Gastroesophageal sphincter (tissue), 4 donors: ENCODE results near the gene NPC1. TPM values are rescaled to one million over a fixed set of nuclear protein-coding genes. Genes with fewer than 3 reads are reported as not detected.

Experiments
- ATAC-seq: fragments of 150-250 bp; one replicate; pipeline ENCODE4 v1.9.1; 2016; ENCODE audit warnings: mild to moderate bottlenecking, moderate library complexity
- H3K27ac ChIP-seq, 4 donors: fragments of 200-600 bp; sonication (generic) in 3 of 4; 1 replicate in 3 of 4; 2 replicates in 1 of 4; pipeline ENCODE4 v1.5.1; 2016 to 2019
- H3K27me3 ChIP-seq: fragments of 200-600 bp; sonication (generic); one replicate; pipeline ENCODE4 v1.5.1; 2019
- H3K36me3 ChIP-seq, 2 donors: fragments of 200-600 bp; sonication (generic); one replicate each; pipeline ENCODE4 v1.5.1; 2019; ENCODE audit warnings: control low read depth in 1 of 2
- H3K4me1 ChIP-seq, 3 donors: fragments of 200-600 bp; sonication (generic); 1 replicate in 2 of 3; 2 replicates in 1 of 3; pipeline ENCODE4 v1.5.1; 2016 to 2019; ENCODE audit warnings: control low read depth in 2 of 3
- H3K4me3 ChIP-seq, 2 donors: fragments of 200-600 bp; sonication (generic); one replicate each; pipeline ENCODE4 v1.5.1; 2019; ENCODE audit warnings: mild to moderate bottlenecking in 1 of 2, moderate library complexity in 1 of 2
- H3K9me3 ChIP-seq, 3 donors: fragments of 200-600 bp; sonication (generic); one replicate each; pipeline ENCODE4 v1.5.1; 2017 to 2019; ENCODE audit warnings: control low read depth in 2 of 3
- CTCF ChIP-seq, 4 experiments: fragments of 200-600 bp in 2 of 4; fragments of 450-650 bp in 2 of 4; sonication (generic) in 1 of 4; IDR thresholded peaks; one replicate each; pipeline ENCODE4 v1.5.1; 2017 to 2019; ENCODE audit warnings: antibody characterized with exemption in 4 of 4, mild to moderate bottlenecking in 2 of 4, moderate library complexity in 2 of 4
- EP300 ChIP-seq: sonication (generic); formaldehyde crosslinking; IDR thresholded peaks from one replicate; pipeline ENCODE4 v1.6.1; 2017; ENCODE audit warnings: antibody characterized with exemption, mild to moderate bottlenecking
- POLR2A ChIP-seq, 2 donors: fragments of 450-650 bp; IDR thresholded peaks; one replicate each; pipeline ENCODE4 v1.6.1; 2017; ENCODE audit warnings: antibody characterized with exemption in 2 of 2, mild to moderate bottlenecking in 2 of 2, moderate library complexity in 1 of 2
- POLR2AphosphoS5 ChIP-seq: sonication (generic); formaldehyde crosslinking; IDR thresholded peaks from one replicate; pipeline ENCODE4 v1.6.1; 2017; ENCODE audit warnings: antibody characterized with exemption
- WGBS, 2 donors: methylation state at CpG; one replicate each; pipeline ENCODE4 v1.1.5; 2018; ENCODE audit warnings: low coverage in 1 of 2; 5-methylcytosine and 5-hydroxymethylcytosine counted together
- total RNA-seq, 4 donors: library from RNA; depleted of rRNA; stranded (reverse); fragments of >200 nt; gene quantifications; one replicate each; pipeline ENCODE4 v1.1.0, GENCODE V29; 2016

NPC1 gene
- total RNA-seq, 4 donors from 2014 or later, result 35.6 to 63.2 (median 51.9) TPM

DNA sequence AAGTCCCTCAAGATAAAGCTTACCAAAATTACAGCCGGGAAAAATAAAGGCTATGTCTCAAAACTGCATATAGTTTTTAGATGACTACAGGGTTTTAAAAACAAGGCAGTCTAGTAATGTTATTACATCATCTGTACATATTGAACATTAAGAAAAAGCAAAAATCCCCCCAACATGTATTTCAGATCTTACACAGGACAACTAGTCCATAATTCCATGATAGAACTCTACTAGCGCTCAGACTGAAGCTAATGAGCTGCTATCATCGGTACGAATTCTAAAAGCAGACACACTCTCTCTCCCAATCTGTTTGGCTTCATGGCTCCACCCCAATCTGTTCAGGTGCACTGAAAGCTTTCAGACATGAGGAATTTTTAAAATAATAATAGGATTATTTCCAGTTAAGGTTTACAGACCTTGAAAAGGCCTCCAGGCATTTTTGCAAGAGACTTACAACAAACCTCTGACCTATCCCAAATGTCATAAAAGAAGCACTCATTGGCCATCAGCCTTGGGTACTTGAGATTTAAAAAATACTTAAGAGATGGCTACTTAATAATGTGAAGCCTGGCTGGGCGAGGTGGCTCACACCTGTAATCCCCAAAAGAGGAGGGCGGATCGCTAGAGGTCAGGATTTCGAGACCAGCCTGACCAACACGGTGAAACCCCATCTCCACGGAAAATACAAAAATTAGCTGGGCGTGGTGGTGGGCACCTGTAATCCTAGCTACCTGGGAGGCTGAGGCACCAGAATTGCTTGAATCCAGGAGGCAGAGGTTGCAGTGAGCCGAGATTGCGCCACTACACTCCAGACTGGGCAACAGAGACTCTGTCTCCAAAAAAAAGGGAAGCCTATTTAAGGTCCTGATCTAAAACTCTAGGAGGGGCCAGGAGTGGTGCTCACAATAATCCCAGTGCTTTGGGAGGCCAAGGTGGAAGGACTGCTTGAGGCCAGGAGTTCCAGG lies 2.0 kb downstream of the NPC1 start:
- Histone ChIP-seq H3K4me1 (peaks cover 0 to 63% (median 7%) of the 10 kb centered on the region in 3 donors), H3K36me3 (no peaks in the 10 kb centered on the region), H3K27ac (peak overlapping the region in 3 of 4 donors; percentile 31 to 100 (median 96)), H3K9me3 (no peaks in the 10 kb centered on the region), H3K4me3 (peak overlapping the region in 1 of 2 donors; percentile 91), H3K27me3 (no peaks in the 10 kb centered on the region)
- 84 to 92% methylated on average over 13 of the region's 13 CpGs for WGBS, 2 donors
- TF ChIP-seq POLR2AphosphoS5 (no peak), POLR2A (IDR thresholded peaks at IDR 0.05) (no peak), CTCF (IDR thresholded peaks at IDR 0.05) (no peak), EP300 (no peak)
- no peak for ATAC-seq

DNA sequence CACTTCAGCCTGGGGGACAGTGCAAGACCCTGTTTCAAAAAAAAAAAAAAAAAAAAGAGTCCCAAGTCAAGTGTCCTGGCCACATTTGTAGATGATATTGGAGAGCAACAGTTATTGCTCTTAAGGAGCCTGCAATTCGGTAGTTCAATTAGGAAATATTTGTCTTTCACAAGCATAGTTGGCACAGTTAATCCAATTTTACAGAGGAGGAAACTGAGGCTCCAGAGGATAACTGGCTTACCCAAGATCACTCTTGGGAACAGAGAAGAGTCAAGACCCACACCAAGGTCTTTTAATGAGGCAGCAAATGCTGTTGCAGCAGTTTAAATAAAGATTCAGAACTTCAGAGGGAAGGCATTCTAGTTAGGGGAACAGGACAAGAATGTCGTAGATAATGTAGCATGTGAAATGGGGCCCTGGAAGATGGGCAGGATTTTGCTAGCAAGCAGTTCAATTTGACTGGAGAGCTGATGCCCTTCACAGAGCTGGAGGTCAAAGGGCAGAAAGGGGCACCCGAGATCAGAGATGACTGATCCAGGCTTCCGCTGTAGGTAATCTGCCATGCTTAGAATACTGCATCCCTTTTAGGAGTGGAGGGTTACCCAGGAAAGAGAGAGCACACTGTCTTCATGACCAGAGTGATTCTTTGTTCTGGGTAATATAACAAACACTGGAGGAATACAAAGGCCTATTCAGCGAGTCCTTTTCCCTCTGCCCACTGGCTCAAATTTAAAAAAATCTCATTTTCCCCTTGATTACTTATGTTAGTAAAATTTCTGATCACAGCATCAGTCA lies 3.0 kb downstream of the NPC1 start:
- ATAC-seq, result no peak
- Histone ChIP-seq H3K4me3 (no peak overlapping the region), H3K9me3 (no peaks in the 10 kb centered on the region), H3K4me1 (peaks cover 0 to 73% (median 7%) of the 10 kb centered on the region in 3 donors), H3K27ac (peak overlapping the region in 2 of 4 donors; percentile 31 to 100), H3K36me3 (no peaks in the 10 kb centered on the region), H3K27me3 (no peaks in the 10 kb centered on the region)
- TF ChIP-seq EP300 (no peak), POLR2AphosphoS5 (no peak), CTCF (IDR thresholded peaks at IDR 0.05) (no peak), POLR2A (IDR thresholded peaks at IDR 0.05) (no peak)
- WGBS, 2 donors, result 74 to 85% methylated on average over 5 of the region's 5 CpGs

DNA sequence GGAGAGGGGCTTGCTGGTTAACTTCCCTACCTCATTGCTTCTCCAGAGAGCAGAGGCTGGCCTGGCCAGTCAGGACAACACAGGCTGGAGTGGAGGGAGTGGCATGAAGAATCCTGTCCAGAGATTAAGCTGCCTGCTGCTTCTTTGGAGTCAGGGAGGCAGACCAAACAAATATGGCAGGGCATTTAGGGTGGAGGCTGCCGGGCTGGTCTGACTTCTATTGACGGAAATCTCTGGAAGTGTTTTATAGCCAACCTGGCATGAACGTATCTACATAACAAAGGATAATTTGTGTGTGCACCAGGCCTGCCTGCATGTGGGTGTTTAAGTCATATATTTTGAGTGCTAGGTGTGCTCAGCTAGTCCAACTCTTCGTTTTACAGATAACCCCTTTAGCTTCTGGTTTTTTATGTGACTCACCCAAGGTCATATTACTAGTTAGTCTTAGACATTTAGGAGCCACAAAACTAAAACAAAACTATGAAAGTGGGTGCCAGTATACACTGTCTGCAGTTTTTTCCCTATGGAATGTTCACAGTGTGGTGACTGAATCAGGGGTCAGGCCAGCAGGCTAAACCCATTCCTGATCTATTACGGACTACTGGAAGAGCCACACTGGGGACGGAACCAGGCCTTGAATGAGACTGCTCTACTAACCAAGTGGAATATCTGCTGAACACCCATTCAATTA lies 5.5 kb downstream of the NPC1 start:
- no peak for TF ChIP-seq POLR2A (IDR thresholded peaks at IDR 0.05)
- TF ChIP-seq CTCF (IDR thresholded peaks at IDR 0.05), result no peak
- H3K4me1 ChIP-seq, result peaks cover 0 to 67% (median 7%) of the 10 kb centered on the region in 3 donors
- no peaks in the 10 kb centered on the region for H3K9me3 ChIP-seq
- no peak for ATAC-seq
- H3K27ac ChIP-seq, result no peak overlapping the region
- peaks cover 0 to 14% of the 10 kb centered on the region in 2 donors for H3K36me3 ChIP-seq
- no peak overlapping the region for H3K4me3 ChIP-seq
- WGBS, 2 donors, result 85 to 86% methylated on average over 6 of the region's 6 CpGs
- H3K27me3 ChIP-seq, result no peaks in the 10 kb centered on the region

GRCh38 chr18:23578891-23579653 lies 7.2 kb downstream of the NPC1 start:
- H3K27ac ChIP-seq, result no peak overlapping the region
- peaks cover 0 to 22% of the 10 kb centered on the region in 2 donors for H3K36me3 ChIP-seq
- peaks cover 0 to 61% (median 4%) of the 10 kb centered on the region in 3 donors for H3K4me1 ChIP-seq
- H3K4me3 ChIP-seq, result no peak overlapping the region
- no peak for ATAC-seq
- 84 to 87% methylated on average over 7 to 8 of the region's 8 CpGs for WGBS, 2 donors
- H3K9me3 ChIP-seq, result no peaks in the 10 kb centered on the region
- no peak for TF ChIP-seq POLR2AphosphoS5
- no peak for TF ChIP-seq EP300
- TF ChIP-seq POLR2A (IDR thresholded peaks at IDR 0.05), result no peak
- TF ChIP-seq CTCF (IDR thresholded peaks at IDR 0.05), result no peak
- no peaks in the 10 kb centered on the region for H3K27me3 ChIP-seq
